Mesodermal cell (in vitro differentiated cells): ENCODE data around the gene PDCD11.

Experiments
- H3K27ac ChIP-seq: 2 replicates; pipeline ENCODE4 v1.7.0; 2013; ENCODE audit warnings: mild to moderate bottlenecking, low read depth, low read length, moderate library complexity; ENCODE audit not compliant: severe bottlenecking
- H3K36me3 ChIP-seq: 2 replicates; pipeline ENCODE4 v1.7.1; 2013; ENCODE audit warnings: mild to moderate bottlenecking, low read length, moderate library complexity; ENCODE audit not compliant: control insufficient read depth, insufficient read depth
- H3K4me1 ChIP-seq: one replicate; pipeline ENCODE4 v1.7.1; 2013; ENCODE audit warnings: mild to moderate bottlenecking, low read length; ENCODE audit not compliant: insufficient read depth, control insufficient read depth, poor library complexity, severe bottlenecking
- H3K4me3 ChIP-seq: 2 replicates; pipeline ENCODE4 v1.7.0; 2013; ENCODE audit warnings: low read length, control low read depth, mild to moderate bottlenecking; ENCODE audit not compliant: insufficient read depth, poor library complexity, severe bottlenecking; ENCODE audit errors: extremely low read depth
- H3K9me3 ChIP-seq: 2 replicates; pipeline ENCODE4 v1.7.1; 2013; ENCODE audit warnings: mild to moderate bottlenecking, low read length, moderate library complexity; ENCODE audit not compliant: control insufficient read depth
- WGBS, 2 experiments: methylation state at CpG; one replicate each; pipeline ENCODE4 v1.1.5; 2013; ENCODE audit warnings: missing lambda C conversion rate in 2 of 2; ENCODE audit not compliant: insufficient coverage in 2 of 2; 5-methylcytosine and 5-hydroxymethylcytosine counted together

PDCD11 gene

GRCh38 chr10:103441611-103442010, 45.2 kb downstream of the PDCD11 start:
- H3K36me3 ChIP-seq = peaks cover 96% of the 10 kb centered on the region
- peaks cover 14% of the 10 kb centered on the region for H3K4me1 ChIP-seq
- WGBS, 2 experiments = 96 to 97% methylated on average over 6 to 8 of the region's 8 CpGs
- peak overlapping the region; percentile 46 for H3K27ac ChIP-seq
- H3K9me3 ChIP-seq = no peaks in the 10 kb centered on the region
- H3K4me3 ChIP-seq = no peak overlapping the region

DNA sequence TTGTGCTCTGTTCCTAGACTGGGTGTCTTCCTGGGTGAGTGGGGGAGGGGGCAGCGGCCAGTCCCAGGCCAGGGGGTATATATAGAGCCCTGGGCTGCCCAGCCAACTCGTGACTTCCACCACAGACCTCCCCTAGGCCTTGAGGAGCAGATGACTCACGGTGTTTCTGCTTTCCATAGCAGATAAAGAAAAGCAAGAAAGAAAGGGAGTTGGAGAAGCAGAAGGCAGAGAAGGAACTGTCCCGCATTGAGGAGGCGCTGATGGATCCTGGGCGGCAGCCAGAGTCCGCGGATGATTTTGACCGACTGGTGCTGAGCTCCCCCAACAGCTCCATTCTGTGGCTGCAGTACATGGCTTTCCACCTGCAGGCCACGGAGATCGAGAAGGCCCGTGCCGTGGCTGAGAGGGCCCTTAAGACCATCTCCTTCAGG, 45.6 kb downstream of the PDCD11 start:
- no peaks in the 10 kb centered on the region for H3K9me3 ChIP-seq
- peaks cover 95% of the 10 kb centered on the region for H3K36me3 ChIP-seq
- 91 to 98% methylated on average over 11 to 12 of the region's 13 CpGs for WGBS, 2 experiments
- H3K27ac ChIP-seq = peak overlapping the region; percentile 46
- no peak overlapping the region for H3K4me3 ChIP-seq
- H3K4me1 ChIP-seq = peaks cover 14% of the 10 kb centered on the region

GRCh38 chr10:103443475-103444185, 47.2 kb downstream of the PDCD11 start:
- Histone ChIP-seq H3K27ac (no peak overlapping the region), H3K36me3 (peaks cover 90% of the 10 kb centered on the region), H3K4me3 (no peak overlapping the region), H3K4me1 (peaks cover 17% of the 10 kb centered on the region), H3K9me3 (no peaks in the 10 kb centered on the region)
- 97% methylated on average over 20 to 23 of the region's 23 CpGs for WGBS, 2 experiments

DNA sequence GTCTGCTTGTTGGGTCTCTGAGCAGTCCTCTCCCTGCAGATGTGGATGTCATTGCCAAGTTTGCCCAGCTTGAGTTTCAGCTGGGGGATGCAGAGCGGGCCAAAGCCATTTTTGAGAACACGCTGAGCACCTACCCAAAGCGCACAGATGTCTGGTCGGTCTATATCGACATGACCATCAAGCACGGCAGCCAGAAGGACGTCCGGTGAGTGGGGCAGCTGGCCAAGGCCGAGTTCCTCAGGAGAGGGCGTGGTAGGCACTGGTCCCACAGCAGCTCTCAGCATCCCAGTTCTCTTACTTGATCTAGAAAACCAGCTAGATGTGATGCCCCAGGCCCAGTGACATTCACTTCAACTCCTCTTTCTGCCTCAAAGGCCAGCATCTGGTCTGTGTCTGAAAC, 48.1 kb downstream of the PDCD11 start:
- H3K27ac ChIP-seq = no peak overlapping the region
- no peaks in the 10 kb centered on the region for H3K9me3 ChIP-seq
- peaks cover 85% of the 10 kb centered on the region for H3K36me3 ChIP-seq
- no peak overlapping the region for H3K4me3 ChIP-seq
- H3K4me1 ChIP-seq = peaks cover 17% of the 10 kb centered on the region
- WGBS, 2 experiments = 94 to 97% methylated on average over 7 to 8 of the region's 10 CpGs

- Histone ChIP-seq H3K9me3 (no peaks in the 10 kb centered on the region), H3K4me3 (no peak overlapping the region), H3K36me3 (peaks cover 81% of the 10 kb centered on the region), H3K4me1 (peaks cover 17% of the 10 kb centered on the region), H3K27ac (no peak overlapping the region)
- WGBS, 2 experiments = 96 to 98% methylated on average over 5 to 7 of the region's 9 CpGs
Measured at GRCh38 chr10:103445366-103445765, 48.9 kb downstream of the PDCD11 start.

GRCh38 chr10:103445767-103446567, 49.5 kb downstream of the PDCD11 start:
- no peak overlapping the region for H3K27ac ChIP-seq
- peaks cover 76% of the 10 kb centered on the region for H3K36me3 ChIP-seq
- H3K4me1 ChIP-seq = peaks cover 15% of the 10 kb centered on the region
- WGBS, 2 experiments = 89 to 98% methylated on average over 9 to 10 of the region's 12 CpGs
- H3K9me3 ChIP-seq = no peaks in the 10 kb centered on the region
- no peak overlapping the region for H3K4me3 ChIP-seq

DNA sequence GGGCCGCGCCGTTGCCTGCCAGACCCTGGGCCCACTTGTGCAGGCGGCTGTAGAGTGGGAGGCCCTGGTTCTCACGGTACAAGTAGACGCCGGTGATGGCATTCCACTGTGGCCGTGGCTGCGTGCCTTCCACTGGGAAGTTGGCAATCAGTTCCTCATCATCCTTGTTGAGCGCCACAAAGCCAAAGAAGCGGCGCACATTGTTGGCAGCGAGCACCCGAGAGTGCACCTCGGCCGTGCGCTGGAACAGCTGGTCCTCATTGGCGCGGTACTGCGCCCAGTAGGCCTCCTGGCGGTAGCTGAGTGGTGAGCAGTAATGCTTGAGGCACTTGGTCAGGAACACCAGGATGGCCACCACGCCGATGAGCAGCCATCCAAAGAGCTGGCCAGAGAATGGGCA, 50.8 kb downstream of the PDCD11 start:
- no peaks in the 10 kb centered on the region for H3K9me3 ChIP-seq
- 97 to 99% methylated on average over 19 to 23 of the region's 23 CpGs for WGBS, 2 experiments
- H3K4me3 ChIP-seq = no peak overlapping the region
- H3K4me1 ChIP-seq = peaks cover 9% of the 10 kb centered on the region
- H3K36me3 ChIP-seq = peaks cover 64% of the 10 kb centered on the region
- H3K27ac ChIP-seq = no peak overlapping the region

- H3K36me3 ChIP-seq = peaks cover 49% of the 10 kb centered on the region
- no peak overlapping the region for H3K27ac ChIP-seq
- WGBS, 2 experiments = 80 to 86% methylated on average over 1 of the region's 1 CpG
- H3K9me3 ChIP-seq = no peaks in the 10 kb centered on the region
- peaks cover 6% of the 10 kb centered on the region for H3K4me1 ChIP-seq
- no peak overlapping the region for H3K4me3 ChIP-seq
Measured at GRCh38 chr10:103448746-103449145, 52.3 kb downstream of the PDCD11 start.

GRCh38 chr10:103449208-103450144, 53.0 kb downstream of the PDCD11 start:
- Histone ChIP-seq H3K4me1 (peaks cover 6% of the 10 kb centered on the region), H3K27ac (no peak overlapping the region), H3K4me3 (no peak overlapping the region), H3K9me3 (no peaks in the 10 kb centered on the region), H3K36me3 (peaks cover 41% of the 10 kb centered on the region)
- WGBS, 2 experiments = 94 to 95% methylated on average over 32 to 34 of the region's 34 CpGs

GRCh38 chr10:103450201-103450695, 53.8 kb downstream of the PDCD11 start:
- H3K36me3 ChIP-seq = peaks cover 33% of the 10 kb centered on the region
- no peaks in the 10 kb centered on the region for H3K9me3 ChIP-seq
- WGBS, 2 experiments = 97 to 99% methylated on average over 11 of the region's 12 CpGs
- no peak overlapping the region for H3K4me3 ChIP-seq
- peaks cover 6% of the 10 kb centered on the region for H3K4me1 ChIP-seq
- no peak overlapping the region for H3K27ac ChIP-seq
